ENCODE measurements around the gene RAB25.

GRCh38 chr1:156051011-156051725 lies 9.8 kb upstream of the RAB25 start:
- TF ChIP-seq POLR2A (IDR thresholded peaks at IDR 0.05) (no peak), CTCF (IDR thresholded peaks at IDR 0.05) (no peak)
